Stomach (tissue), 9 donors: Measurements from ENCODE around the gene PRDM16. TPM values are rescaled to one million over a fixed set of nuclear protein-coding genes. Genes with fewer than 3 reads are reported as not detected.

ENCODE experiments used
- DNase-seq, 2 donors: peaks; one replicate each; pipeline versions ENCODE4 v3.0.0 to v3.0.0-alpha.2; 2013 to 2019
- H3K27ac ChIP-seq, 5 donors: fragments of 200-600 bp in 4 of 5; sonication (generic) in 4 of 5; one replicate each; pipeline ENCODE4 v1.5.1; 2013 to 2019; ENCODE audit warnings: mild to moderate bottlenecking in 1 of 5, moderate library complexity in 1 of 5
- H3K27me3 ChIP-seq, 3 donors: fragments of 200-600 bp; sonication (generic); one replicate each; pipeline ENCODE4 v1.5.1; 2017 to 2019; ENCODE audit warnings: mixed run types in 1 of 3
- H3K36me3 ChIP-seq, 4 donors: fragments of 200-600 bp; sonication (generic); 1 replicate in 3 of 4; 2 replicates in 1 of 4; pipeline ENCODE4 v1.5.1; 2016 to 2019
- H3K4me1 ChIP-seq, 4 donors: fragments of 200-600 bp; sonication (generic); one replicate each; pipeline ENCODE4 v1.5.1; 2016 to 2019
- H3K4me3 ChIP-seq, 4 donors: fragments of 200-600 bp; sonication (generic) in 3 of 4; one replicate each; pipeline ENCODE4 v1.5.1; 2016 to 2019; ENCODE audit warnings: mild to moderate bottlenecking in 1 of 4
- H3K9me3 ChIP-seq, 4 donors: fragments of 200-600 bp; sonication (generic); one replicate each; pipeline ENCODE4 v1.5.1; 2016 to 2019
- EP300 ChIP-seq: sonication (generic); formaldehyde crosslinking; IDR thresholded peaks from one replicate; pipeline ENCODE4 v1.6.1; 2017; ENCODE audit warnings: antibody characterized with exemption
- POLR2A ChIP-seq, 4 donors: fragments of 450-650 bp; IDR thresholded peaks; one replicate each; pipeline ENCODE4 v1.6.1; 2016; ENCODE audit warnings: antibody characterized with exemption in 4 of 4, control low read depth in 2 of 4, mild to moderate bottlenecking in 1 of 4, moderate library complexity in 1 of 4
- POLR2AphosphoS5 ChIP-seq, 3 donors: sonication (generic); formaldehyde crosslinking; IDR thresholded peaks; one replicate each; pipeline ENCODE4 v1.6.1; 2016; ENCODE audit warnings: antibody characterized with exemption in 3 of 3
- WGBS, 5 donors: extraction: QIAGEN DNeasy Blood & Tissue Kit in 3 of 5; methylation state at CpG; one replicate each; pipeline versions ENCODE4 v1.1.5 to v1.1.7; 2013 to 2018; 5-methylcytosine and 5-hydroxymethylcytosine counted together
- intact Hi-C: fragments of 100-400 bp; cut with DNase I; formaldehyde crosslinking; loops from one replicate; pipeline ENCODE4 v1.15.1; 2023; ENCODE audit warnings: low total_unique reads
- polyA plus RNA-seq, 3 donors: library from polyadenylated mRNA; stranded (reverse); fragments of 200-250 nt; gene quantifications; one replicate each; pipeline ENCODE4 v1.2.3, GENCODE V29; 2013
- total RNA-seq, 5 donors: library from RNA; depleted of rRNA; stranded (reverse); fragments of >200 nt; gene quantifications; one replicate each; pipeline versions ENCODE4 v1.1.0 to v1.2.3, GENCODE V29; 2014 to 2016
- TF ChIP-seq, protein P1 (sequence below), 7 experiments: fragments of 450-650 bp in 4 of 7; fragments of 200-600 bp in 3 of 7; sonication (generic) in 3 of 7; IDR thresholded peaks; one replicate each; pipeline ENCODE4 v1.5.1; 2016 to 2019; ENCODE audit warnings: antibody characterized with exemption in 7 of 7, control low read depth in 2 of 7, mild to moderate bottlenecking in 1 of 7
- donor health status: healthy with polysubstance abuse.
- donor health status: Bipolar disorder and iron deficiency.
- donor health status: healthy.

PRDM16 gene
- total and polyA plus RNA-seq, 8 donors: 0.29 to 222 (median 15.8) TPM

DNA sequence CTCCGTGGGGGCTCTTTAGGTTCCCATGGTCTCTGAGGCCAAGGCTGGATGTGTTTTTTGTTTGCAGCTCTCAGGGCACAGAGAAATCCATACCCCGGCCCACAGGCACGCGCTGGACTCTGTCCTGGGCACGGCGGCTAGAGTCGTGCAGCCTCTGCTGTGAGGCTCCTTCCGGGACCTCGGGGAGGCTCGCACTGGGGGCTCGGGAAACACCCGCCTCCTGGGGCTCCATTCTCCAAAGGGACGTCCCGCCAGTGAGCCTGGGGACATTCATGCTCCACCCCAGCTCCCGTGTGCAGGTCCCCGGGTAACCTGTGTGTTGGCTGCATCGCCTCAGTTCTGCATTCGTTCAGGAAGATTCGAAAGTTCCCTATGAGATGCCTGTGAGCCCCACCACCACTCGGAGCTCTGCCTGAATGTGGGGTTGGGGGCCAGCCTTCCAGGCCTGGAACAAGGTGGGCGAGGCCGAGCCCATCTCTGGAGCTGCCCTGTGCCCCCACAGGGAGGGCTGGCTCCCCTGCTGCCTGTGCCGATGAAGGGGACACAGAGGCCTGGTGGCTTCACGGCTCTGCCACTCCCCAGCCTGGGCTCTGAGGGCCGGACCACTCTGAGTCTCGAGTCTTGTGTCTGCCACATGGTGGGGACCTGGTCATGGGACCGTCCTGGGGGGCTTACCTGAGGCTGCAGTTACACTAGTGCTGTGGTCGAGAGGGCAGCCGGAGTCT is 203.5 kb downstream of the PRDM16 start:
- Histone ChIP-seq H3K27ac (no peak overlapping the region), H3K36me3 (peaks cover 0 to 7% (median 0%) of the 10 kb centered on the region in 4 donors), H3K9me3 (no peaks in the 10 kb centered on the region), H3K4me3 (no peak overlapping the region), H3K27me3 (peaks cover 0 to 15% (median 0%) of the 10 kb centered on the region in 3 donors), H3K4me1 (peaks cover 0 to 18% (median 0%) of the 10 kb centered on the region in 4 donors)
- DNase-seq: no peak
- TF ChIP-seq POLR2A (IDR thresholded peaks at IDR 0.05) (no peak), EP300 (no peak), POLR2AphosphoS5 (IDR thresholded peaks at IDR 0.05) (no peak)
- TF ChIP-seq, protein P1, sequence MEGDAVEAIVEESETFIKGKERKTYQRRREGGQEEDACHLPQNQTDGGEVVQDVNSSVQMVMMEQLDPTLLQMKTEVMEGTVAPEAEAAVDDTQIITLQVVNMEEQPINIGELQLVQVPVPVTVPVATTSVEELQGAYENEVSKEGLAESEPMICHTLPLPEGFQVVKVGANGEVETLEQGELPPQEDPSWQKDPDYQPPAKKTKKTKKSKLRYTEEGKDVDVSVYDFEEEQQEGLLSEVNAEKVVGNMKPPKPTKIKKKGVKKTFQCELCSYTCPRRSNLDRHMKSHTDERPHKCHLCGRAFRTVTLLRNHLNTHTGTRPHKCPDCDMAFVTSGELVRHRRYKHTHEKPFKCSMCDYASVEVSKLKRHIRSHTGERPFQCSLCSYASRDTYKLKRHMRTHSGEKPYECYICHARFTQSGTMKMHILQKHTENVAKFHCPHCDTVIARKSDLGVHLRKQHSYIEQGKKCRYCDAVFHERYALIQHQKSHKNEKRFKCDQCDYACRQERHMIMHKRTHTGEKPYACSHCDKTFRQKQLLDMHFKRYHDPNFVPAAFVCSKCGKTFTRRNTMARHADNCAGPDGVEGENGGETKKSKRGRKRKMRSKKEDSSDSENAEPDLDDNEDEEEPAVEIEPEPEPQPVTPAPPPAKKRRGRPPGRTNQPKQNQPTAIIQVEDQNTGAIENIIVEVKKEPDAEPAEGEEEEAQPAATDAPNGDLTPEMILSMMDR (IDR thresholded peaks at IDR 0.05): no peak
- WGBS, 5 donors: 84 to 91% (median 85%) methylated on average over 16 to 29 of the region's 29 CpGs
- intact Hi-C loops: no loop called here

GRCh38 chr1:3273447-3273846 is 204.4 kb downstream of the PRDM16 start:
- 94 to 97% (median 95%) methylated on average over 4 of the region's 4 CpGs for WGBS, 5 donors
- H3K4me3 ChIP-seq: no peak overlapping the region
- H3K36me3 ChIP-seq: peaks cover 0 to 7% (median 0%) of the 10 kb centered on the region in 4 donors
- DNase-seq: no peak
- no peaks in the 10 kb centered on the region for H3K9me3 ChIP-seq
- intact Hi-C loops: no loop called here
- peaks cover 0 to 18% (median 0%) of the 10 kb centered on the region in 4 donors for H3K4me1 ChIP-seq
- no peak for TF ChIP-seq POLR2AphosphoS5 (IDR thresholded peaks at IDR 0.05)
- no peak for TF ChIP-seq POLR2A (IDR thresholded peaks at IDR 0.05)
- TF ChIP-seq, protein P1 (IDR thresholded peaks at IDR 0.05): no peak
- no peak overlapping the region for H3K27ac ChIP-seq
- peaks cover 0 to 11% (median 0%) of the 10 kb centered on the region in 3 donors for H3K27me3 ChIP-seq

DNA sequence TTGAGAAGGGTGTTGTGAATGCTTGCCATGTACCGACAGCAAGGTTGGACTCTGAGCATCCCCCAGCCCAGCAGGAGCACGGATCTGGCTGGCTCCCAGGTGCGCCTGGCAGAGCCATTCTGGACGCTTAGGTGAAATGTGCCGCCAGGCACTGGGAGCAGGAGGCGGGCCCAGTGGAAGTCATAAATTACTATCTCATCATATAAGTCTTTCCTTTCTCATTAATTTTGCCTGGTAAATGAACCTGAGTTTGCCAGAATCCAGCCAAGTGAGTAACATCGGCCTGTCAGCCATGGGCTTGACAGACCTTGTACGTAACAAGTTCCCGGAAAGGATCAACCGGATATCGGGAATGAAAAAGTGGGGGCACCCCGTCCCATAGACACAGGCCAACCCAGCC is 206.0 kb downstream of the PRDM16 start:
- no peak overlapping the region for H3K4me3 ChIP-seq
- no peaks in the 10 kb centered on the region for H3K27me3 ChIP-seq
- TF ChIP-seq, protein P1 (IDR thresholded peaks at IDR 0.05): no peak
- TF ChIP-seq POLR2A (IDR thresholded peaks at IDR 0.05) (no peak), EP300 (no peak), POLR2AphosphoS5 (IDR thresholded peaks at IDR 0.05) (no peak)
- WGBS, 5 donors: 63 to 79% (median 74%) methylated on average over 12 of the region's 12 CpGs
- H3K36me3 ChIP-seq: peaks cover 0 to 7% (median 0%) of the 10 kb centered on the region in 4 donors
- H3K4me1 ChIP-seq: peaks cover 0 to 18% (median 0%) of the 10 kb centered on the region in 4 donors
- H3K27ac ChIP-seq: peak overlapping the region in 2 of 5 donors; percentile 19 to 35
- no peaks in the 10 kb centered on the region for H3K9me3 ChIP-seq
- DNase-seq: peak in 1 of 2 donors; percentile 36
- intact Hi-C loops: no loop called here

- Histone ChIP-seq H3K4me1 (peaks cover 0 to 18% (median 0%) of the 10 kb centered on the region in 4 donors), H3K27ac (peak overlapping the region in 3 of 5 donors; percentile 14 to 21 (median 19)), H3K27me3 (no peaks in the 10 kb centered on the region), H3K36me3 (peaks cover 0 to 7% (median 0%) of the 10 kb centered on the region in 4 donors), H3K9me3 (no peaks in the 10 kb centered on the region), H3K4me3 (no peak overlapping the region)
- 67 to 84% (median 76%) methylated on average over 18 to 37 of the region's 37 CpGs for WGBS, 5 donors
- DNase-seq: no peak
- intact Hi-C loops: no loop called here
- TF ChIP-seq, protein P1 (IDR thresholded peaks at IDR 0.05): no peak
- TF ChIP-seq POLR2AphosphoS5 (IDR thresholded peaks at IDR 0.05) (no peak), POLR2A (IDR thresholded peaks at IDR 0.05) (no peak), EP300 (no peak)
These were observed 206.7 kb downstream of the PRDM16 start for GRCh38 chr1:3275471-3276340.
